IMR-90 (cell line): ENCODE results near the gene VSX2.

Source experiments
- MAZ ChIP-seq: IDR thresholded peaks from 2 replicates; pipeline ENCODE4 v1.6.1; 2012; ENCODE audit warnings: low read depth, mild to moderate bottlenecking, low read length, improper control_type of control experiment, moderate library complexity, borderline replicate concordance
- POLR2A ChIP-seq: IDR thresholded peaks from 2 replicates; pipeline ENCODE4 v1.6.1; 2012; ENCODE audit warnings: mild to moderate bottlenecking, low read depth, low read length
- RAD21 ChIP-seq: IDR thresholded peaks from 2 replicates; pipeline ENCODE4 v1.6.1; 2012; ENCODE audit warnings: low read length, improper control_type of control experiment
- TF ChIP-seq, protein P1 (sequence below): fragments of 150-350 bp; IDR thresholded peaks from 2 replicates; pipeline ENCODE4 v1.6.1; 2017; ENCODE audit warnings: mild to moderate bottlenecking, antibody characterized with exemption, low read length, low read depth
- TF ChIP-seq, protein P2 (sequence below): conservative IDR thresholded peaks from 2 replicates; pipeline ENCODE4 v1.5.1; 2012; ENCODE audit warnings: mild to moderate bottlenecking, low read depth, low read length, improper control_type of control experiment
- TF ChIP-seq, protein P3 (sequence below): fragments of 150-350 bp; IDR thresholded peaks from 2 replicates; pipeline ENCODE4 v1.6.1; 2016; ENCODE audit warnings: low read depth, mild to moderate bottlenecking, low read length, moderate library complexity, borderline replicate concordance

DNA sequence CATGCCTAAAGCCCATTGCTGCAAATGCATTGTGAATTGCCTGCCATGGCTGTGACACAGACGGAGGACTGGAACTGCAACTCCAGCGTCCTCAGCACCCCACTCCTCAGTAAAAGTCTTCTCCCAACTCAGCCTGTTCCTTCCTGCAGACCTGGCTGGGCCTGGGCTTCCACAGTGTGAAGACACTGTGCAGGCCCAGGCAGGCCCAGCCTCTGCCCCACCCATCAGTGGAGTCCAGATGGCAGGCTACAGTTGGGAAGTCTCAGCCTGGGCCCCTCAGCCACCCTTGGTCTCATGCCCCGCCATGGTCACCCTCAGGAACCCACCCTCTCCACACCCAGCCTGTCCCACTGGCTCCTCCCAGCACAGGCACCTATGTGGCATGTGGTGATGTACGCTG, 22.0 kb downstream of the VSX2 start:
- TF ChIP-seq POLR2A (no peak), RAD21 (no peak), MAZ (no peak)
- TF ChIP-seq, protein P1, sequence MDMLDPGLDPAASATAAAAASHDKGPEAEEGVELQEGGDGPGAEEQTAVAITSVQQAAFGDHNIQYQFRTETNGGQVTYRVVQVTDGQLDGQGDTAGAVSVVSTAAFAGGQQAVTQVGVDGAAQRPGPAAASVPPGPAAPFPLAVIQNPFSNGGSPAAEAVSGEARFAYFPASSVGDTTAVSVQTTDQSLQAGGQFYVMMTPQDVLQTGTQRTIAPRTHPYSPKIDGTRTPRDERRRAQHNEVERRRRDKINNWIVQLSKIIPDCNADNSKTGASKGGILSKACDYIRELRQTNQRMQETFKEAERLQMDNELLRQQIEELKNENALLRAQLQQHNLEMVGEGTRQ = no peak
- TF ChIP-seq, protein P2, sequence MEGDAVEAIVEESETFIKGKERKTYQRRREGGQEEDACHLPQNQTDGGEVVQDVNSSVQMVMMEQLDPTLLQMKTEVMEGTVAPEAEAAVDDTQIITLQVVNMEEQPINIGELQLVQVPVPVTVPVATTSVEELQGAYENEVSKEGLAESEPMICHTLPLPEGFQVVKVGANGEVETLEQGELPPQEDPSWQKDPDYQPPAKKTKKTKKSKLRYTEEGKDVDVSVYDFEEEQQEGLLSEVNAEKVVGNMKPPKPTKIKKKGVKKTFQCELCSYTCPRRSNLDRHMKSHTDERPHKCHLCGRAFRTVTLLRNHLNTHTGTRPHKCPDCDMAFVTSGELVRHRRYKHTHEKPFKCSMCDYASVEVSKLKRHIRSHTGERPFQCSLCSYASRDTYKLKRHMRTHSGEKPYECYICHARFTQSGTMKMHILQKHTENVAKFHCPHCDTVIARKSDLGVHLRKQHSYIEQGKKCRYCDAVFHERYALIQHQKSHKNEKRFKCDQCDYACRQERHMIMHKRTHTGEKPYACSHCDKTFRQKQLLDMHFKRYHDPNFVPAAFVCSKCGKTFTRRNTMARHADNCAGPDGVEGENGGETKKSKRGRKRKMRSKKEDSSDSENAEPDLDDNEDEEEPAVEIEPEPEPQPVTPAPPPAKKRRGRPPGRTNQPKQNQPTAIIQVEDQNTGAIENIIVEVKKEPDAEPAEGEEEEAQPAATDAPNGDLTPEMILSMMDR = no peak
- TF ChIP-seq, protein P3, sequence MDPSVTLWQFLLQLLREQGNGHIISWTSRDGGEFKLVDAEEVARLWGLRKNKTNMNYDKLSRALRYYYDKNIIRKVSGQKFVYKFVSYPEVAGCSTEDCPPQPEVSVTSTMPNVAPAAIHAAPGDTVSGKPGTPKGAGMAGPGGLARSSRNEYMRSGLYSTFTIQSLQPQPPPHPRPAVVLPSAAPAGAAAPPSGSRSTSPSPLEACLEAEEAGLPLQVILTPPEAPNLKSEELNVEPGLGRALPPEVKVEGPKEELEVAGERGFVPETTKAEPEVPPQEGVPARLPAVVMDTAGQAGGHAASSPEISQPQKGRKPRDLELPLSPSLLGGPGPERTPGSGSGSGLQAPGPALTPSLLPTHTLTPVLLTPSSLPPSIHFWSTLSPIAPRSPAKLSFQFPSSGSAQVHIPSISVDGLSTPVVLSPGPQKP = no peak
